GM10847 (cell line): ENCODE data around the gene SLC12A1.

Experiments used
- POLR2A ChIP-seq: IDR thresholded peaks from 2 replicates; pipeline ENCODE4 v1.6.1; 2011; ENCODE audit not compliant: insufficient read length; ENCODE audit errors: extremely low read depth

SLC12A1 gene

GRCh38 chr15:48205981-48206380, at the start of gene SLC12A1:
TSS of gene SLC12A1 (plus strand) at chr15:48206302. CDS start at chr15:48207720, 1,418 bp downstream.
- no peak for TF ChIP-seq POLR2A

- no peak for TF ChIP-seq POLR2A
Observed at GRCh38 chr15:48168616-48169015, 37.5 kb upstream of the SLC12A1 start.

- TF ChIP-seq POLR2A, result no peak
Observed at GRCh38 chr15:48170981-48171380, 35.1 kb upstream of the SLC12A1 start.

GRCh38 chr15:48175126-48175525, 31.0 kb upstream of the SLC12A1 start:
- no peak for TF ChIP-seq POLR2A

- no peak for TF ChIP-seq POLR2A
Observed at GRCh38 chr15:48176112-48176511, 30.0 kb upstream of the SLC12A1 start.

GRCh38 chr15:48176957-48177356, 29.1 kb upstream of the SLC12A1 start:
- no peak for TF ChIP-seq POLR2A

GRCh38 chr15:48177383-48177765, 28.7 kb upstream of the SLC12A1 start:
- no peak for TF ChIP-seq POLR2A

- peak; percentile 47 for TF ChIP-seq POLR2A
Observed at GRCh38 chr15:48177766-48178647, 28.1 kb upstream of the SLC12A1 start, which contains the start of gene MYEF2. TSS of gene MYEF2 (minus strand) at chr15:48178295. CDS start at chr15:48178237, 58 bp downstream.

GRCh38 chr15:48178648-48178931, 27.5 kb upstream of the SLC12A1 start:
- no peak for TF ChIP-seq POLR2A

- no peak for TF ChIP-seq POLR2A
Observed at GRCh38 chr15:48182749-48183148, 23.4 kb upstream of the SLC12A1 start.

GRCh38 chr15:48185529-48185928, 20.6 kb upstream of the SLC12A1 start:
- no peak for TF ChIP-seq POLR2A

- no peak for TF ChIP-seq POLR2A
Observed at GRCh38 chr15:48186271-48186670, 19.8 kb upstream of the SLC12A1 start.

- no peak for TF ChIP-seq POLR2A
Observed at GRCh38 chr15:48190932-48191573, 15.0 kb upstream of the SLC12A1 start.

- TF ChIP-seq POLR2A, result no peak
Observed at GRCh38 chr15:48191574-48192225, 14.4 kb upstream of the SLC12A1 start, which contains the start of gene CTXN2. TSS of gene CTXN2 (plus strand) at chr15:48191665. CDS start at chr15:48201301, 9,636 bp downstream.

- no peak for TF ChIP-seq POLR2A
Observed at GRCh38 chr15:48202068-48202467, 4.0 kb upstream of the SLC12A1 start.

- TF ChIP-seq POLR2A, result no peak
Observed at GRCh38 chr15:48221261-48221660, 15.2 kb downstream of the SLC12A1 start.

GRCh38 chr15:48221885-48222284, 15.8 kb downstream of the SLC12A1 start:
- no peak for TF ChIP-seq POLR2A

- no peak for TF ChIP-seq POLR2A
Observed at GRCh38 chr15:48222627-48223026, 16.5 kb downstream of the SLC12A1 start.
